ENCODE data around the gene SLC35B1. TPM values are rescaled to one million over a fixed set of nuclear protein-coding genes. Genes with fewer than 3 reads are reported as not detected.

SLC35B1 gene
- polyA plus RNA-seq, 1 experiment = 116 TPM

DNA sequence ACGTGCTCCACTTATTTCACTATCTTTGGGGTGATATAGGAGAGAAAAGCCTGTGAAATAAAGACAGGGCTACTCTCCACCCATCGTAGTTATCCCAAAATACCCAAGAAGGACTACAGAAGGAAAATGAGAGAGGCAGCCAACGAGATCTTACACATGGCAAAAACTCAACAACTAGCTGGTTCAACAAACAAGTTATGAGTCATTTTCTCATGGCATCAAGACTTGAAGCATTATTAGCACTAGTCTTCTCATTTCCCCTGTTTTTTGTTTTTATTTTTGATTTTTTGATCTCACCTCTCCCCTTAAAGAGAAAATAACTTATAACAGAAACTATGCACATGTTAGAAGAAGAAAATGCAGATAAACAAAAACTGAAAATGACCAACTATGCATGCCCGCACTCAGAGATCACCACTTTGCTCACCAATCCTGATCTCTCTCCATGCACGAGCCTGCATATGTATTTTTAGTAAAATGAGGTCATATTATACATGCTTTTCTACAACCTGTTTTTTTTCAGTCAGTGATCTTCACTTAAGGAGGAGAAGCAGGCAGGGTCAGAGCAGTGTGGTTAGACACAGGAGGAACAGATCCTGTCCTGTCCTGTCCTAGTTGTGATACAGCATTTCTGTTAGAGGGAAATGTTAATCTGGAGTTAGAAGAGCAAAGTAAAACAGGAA is 33.4 kb upstream of the SLC35B1 start:
- no peaks in the 10 kb centered on the region; the same call in 1 of the 2 replicates for H3K27me3 ChIP-seq (ENCODE audit: control insufficient read depth, insufficient read depth, low read length)
- DNase-seq (ENCODE audit: low read depth) = no peak
- POLR2A ChIA-PET = no interaction called here
- TF ChIP-seq, protein P1, sequence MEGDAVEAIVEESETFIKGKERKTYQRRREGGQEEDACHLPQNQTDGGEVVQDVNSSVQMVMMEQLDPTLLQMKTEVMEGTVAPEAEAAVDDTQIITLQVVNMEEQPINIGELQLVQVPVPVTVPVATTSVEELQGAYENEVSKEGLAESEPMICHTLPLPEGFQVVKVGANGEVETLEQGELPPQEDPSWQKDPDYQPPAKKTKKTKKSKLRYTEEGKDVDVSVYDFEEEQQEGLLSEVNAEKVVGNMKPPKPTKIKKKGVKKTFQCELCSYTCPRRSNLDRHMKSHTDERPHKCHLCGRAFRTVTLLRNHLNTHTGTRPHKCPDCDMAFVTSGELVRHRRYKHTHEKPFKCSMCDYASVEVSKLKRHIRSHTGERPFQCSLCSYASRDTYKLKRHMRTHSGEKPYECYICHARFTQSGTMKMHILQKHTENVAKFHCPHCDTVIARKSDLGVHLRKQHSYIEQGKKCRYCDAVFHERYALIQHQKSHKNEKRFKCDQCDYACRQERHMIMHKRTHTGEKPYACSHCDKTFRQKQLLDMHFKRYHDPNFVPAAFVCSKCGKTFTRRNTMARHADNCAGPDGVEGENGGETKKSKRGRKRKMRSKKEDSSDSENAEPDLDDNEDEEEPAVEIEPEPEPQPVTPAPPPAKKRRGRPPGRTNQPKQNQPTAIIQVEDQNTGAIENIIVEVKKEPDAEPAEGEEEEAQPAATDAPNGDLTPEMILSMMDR (IDR thresholded peaks at IDR 0.05; ENCODE audit: insufficient read depth, low read depth, low read length) = no peak
- CTCF ChIA-PET = no interaction called here
- H3K4me3 ChIP-seq (ENCODE audit: low read depth, low read length) = no peak overlapping the region
- no peaks in the 10 kb centered on the region for H3K36me3 ChIP-seq (ENCODE audit: control insufficient read depth, insufficient read depth, low read length)

DNA sequence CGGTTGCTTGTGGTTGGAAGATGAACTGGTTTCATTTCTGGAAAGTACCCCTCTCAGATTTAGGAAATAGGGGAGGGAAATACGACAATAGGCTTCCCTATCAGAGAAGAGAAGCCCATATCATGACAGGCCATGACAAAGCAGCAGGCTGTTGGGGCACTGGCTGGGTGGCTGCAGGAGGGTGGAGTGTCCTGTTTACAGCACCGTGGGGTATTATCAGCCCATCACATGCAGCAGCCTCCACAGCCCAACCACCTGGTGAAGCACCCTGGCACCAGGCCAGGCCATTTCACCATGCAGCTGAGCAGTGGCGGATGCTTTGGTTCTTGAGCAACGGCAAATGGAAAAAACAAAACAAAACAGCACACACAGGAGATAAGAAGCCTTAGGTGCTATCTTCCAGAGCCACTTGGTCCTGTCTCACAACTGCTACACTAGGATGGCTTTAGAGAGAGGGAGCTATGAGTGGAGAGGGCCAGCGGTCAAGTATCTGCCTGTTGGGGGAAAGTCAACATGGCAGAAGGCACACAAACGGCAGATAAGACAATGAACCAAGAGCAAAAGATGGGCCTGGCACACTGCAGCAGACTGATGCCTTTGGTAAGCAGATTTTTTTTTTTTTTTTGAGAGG is 32.0 kb upstream of the SLC35B1 start:
- TF ChIP-seq, protein P1 (IDR thresholded peaks at IDR 0.05; ENCODE audit: insufficient read depth, low read depth, low read length) = no peak
- ChIA-PET CTCF (no interaction called here), POLR2A (no interaction called here)
- H3K27me3 ChIP-seq (ENCODE audit: control insufficient read depth, insufficient read depth, low read length) = no peaks in the 10 kb centered on the region; the same call in 1 of the 2 replicates
- H3K4me3 ChIP-seq (ENCODE audit: low read depth, low read length) = no peak overlapping the region
- no peaks in the 10 kb centered on the region for H3K36me3 ChIP-seq (ENCODE audit: control insufficient read depth, insufficient read depth, low read length)
- no peak for DNase-seq (ENCODE audit: low read depth)

DNA sequence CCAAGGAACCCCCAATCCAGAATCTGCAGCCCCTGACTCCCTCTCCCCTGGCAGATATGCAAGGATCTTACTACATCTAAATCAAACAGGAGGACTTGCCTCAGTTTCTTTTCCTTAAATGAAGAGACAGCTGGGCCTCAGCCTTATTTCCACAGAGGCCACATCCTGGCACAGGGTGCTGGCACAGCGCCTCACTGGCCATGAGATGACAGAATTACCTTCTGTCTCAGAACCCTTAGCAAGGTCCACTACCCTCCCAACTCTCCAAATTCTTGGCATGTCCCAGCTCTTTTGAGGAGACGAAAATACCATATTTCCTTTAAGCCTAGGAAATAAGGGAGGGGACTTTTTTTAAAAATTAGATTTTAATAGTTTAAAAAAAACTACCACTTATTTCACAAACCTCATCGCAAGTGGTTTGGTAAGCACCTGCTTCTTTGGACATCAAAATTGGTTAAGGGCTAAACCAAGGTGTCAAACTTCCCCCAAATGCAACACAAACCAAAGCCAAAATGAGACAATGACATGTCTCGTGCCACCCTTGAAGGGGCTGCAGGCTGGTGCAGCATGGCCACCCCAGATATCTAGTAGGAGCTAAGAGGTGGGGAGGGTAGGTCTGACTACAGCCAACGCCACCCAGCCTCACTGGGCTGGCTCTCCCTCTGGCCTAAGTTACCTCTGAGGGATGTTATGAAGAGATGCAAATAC is 30.8 kb upstream of the SLC35B1 start:
- Histone ChIP-seq H3K36me3 (ENCODE audit: control insufficient read depth, insufficient read depth, low read length) (no peaks in the 10 kb centered on the region), H3K4me3 (ENCODE audit: low read depth, low read length) (no peak overlapping the region), H3K27me3 (ENCODE audit: control insufficient read depth, insufficient read depth, low read length) (no peaks in the 10 kb centered on the region; the same call in 1 of the 2 replicates)
- DNase-seq (ENCODE audit: low read depth) = no peak
- TF ChIP-seq, protein P1 (IDR thresholded peaks at IDR 0.05; ENCODE audit: insufficient read depth, low read depth, low read length) = no peak
- POLR2A ChIA-PET = no interaction called here
- CTCF ChIA-PET = interaction anchor here (1.4 to 2.1 kb wide), 2 partner anchors 30 to 182 kb away, joined by 3 to 7 read pairs; partner anchors contain the start of gene SLC35B1

DNA sequence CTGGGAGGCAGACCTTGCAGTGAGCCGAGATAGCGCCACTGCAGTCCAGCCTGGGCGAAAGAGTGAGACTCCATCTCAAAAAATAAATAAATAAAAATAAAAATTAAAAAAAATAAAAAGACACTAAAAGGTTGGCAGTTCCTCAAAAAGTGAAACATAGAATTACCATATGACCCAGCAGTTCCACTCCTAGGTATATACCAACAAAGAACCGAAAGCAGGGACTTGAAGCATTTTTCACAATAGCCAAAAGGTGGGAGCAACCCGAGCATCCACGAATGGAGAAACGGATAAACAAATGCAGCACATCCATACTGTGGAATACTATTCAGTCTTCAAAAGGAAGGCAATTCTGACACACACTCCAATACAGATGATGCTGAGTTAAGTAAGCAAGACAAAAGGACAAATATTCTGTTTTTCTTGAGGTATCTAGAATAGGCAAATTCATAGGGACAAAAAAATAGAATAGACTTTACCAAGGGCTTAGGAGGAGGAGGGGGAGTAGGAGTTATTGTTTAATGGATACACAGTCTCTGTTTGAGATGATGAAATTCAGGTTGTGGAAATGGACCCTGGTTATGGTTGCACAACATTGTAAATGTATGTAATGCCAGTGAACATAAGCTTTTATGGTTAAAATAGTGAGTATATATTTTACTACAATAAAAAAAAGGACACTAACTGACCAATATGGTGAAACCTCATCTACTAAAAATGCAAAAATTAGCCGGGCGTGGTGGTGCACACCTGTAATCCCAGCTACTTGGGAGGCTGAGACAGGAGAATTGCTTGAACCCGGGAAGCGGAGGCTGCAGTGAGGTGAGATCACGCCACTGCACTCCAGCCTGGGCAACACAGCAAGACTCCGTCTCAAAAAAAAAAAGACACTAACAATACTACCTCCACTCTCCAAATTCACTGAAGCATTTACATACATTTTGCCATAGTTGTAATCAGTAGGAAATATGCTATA is 27.0 kb upstream of the SLC35B1 start:
- Histone ChIP-seq H3K36me3 (ENCODE audit: control insufficient read depth, insufficient read depth, low read length) (no peaks in the 10 kb centered on the region), H3K27me3 (ENCODE audit: control insufficient read depth, insufficient read depth, low read length) (no peaks in the 10 kb centered on the region; the same call in 1 of the 2 replicates), H3K4me3 (ENCODE audit: low read depth, low read length) (no peak overlapping the region)
- TF ChIP-seq, protein P1 (IDR thresholded peaks at IDR 0.05; ENCODE audit: insufficient read depth, low read depth, low read length) = no peak
- POLR2A ChIA-PET = no interaction called here
- CTCF ChIA-PET = no interaction called here
- DNase-seq (ENCODE audit: low read depth) = no peak
